SK-N-SH (cell line): ENCODE data around the gene NAA20. TPM values are rescaled to one million over a fixed set of nuclear protein-coding genes. Genes with fewer than 3 reads are reported as not detected.

Source experiments
- CHD2 ChIP-seq: fragments of 150-350 bp; IDR thresholded peaks from 2 replicates; pipeline ENCODE4 v1.6.1; 2018; ENCODE audit warnings: low read length; ENCODE audit not compliant: partially characterized antibody
- CTCF ChIP-seq: fragments of 200-600 bp; sonication (generic); IDR thresholded peaks from 2 replicates; pipeline ENCODE4 v1.6.1; 2017; ENCODE audit warnings: antibody characterized with exemption, mild to moderate bottlenecking, moderate library complexity
- ELF1 ChIP-seq: IDR thresholded peaks from 2 replicates; pipeline ENCODE4 v1.4.0; 2012
- EP300 ChIP-seq, 2 experiments: IDR thresholded peaks; 2 replicates each; pipeline versions ENCODE4 v1.4.0 to v1.6.1; 2012; ENCODE audit warnings: borderline replicate concordance in 1 of 2, low read depth in 1 of 2, low read length in 1 of 2
- EZH2phosphoT487 ChIP-seq: fragments of 200-600 bp; sonication (generic); IDR thresholded peaks from 2 replicates; pipeline ENCODE4 v1.6.1; 2017; ENCODE audit warnings: low read depth, mixed run types, mild to moderate bottlenecking, antibody characterized with exemption, moderate library complexity, borderline replicate concordance
- FOSL2 ChIP-seq: IDR thresholded peaks from 2 replicates; pipeline ENCODE4 v1.4.0; 2012; ENCODE audit warnings: low read depth, mild to moderate bottlenecking, moderate library complexity, borderline replicate concordance
- GATA2 ChIP-seq: sonication (generic); formaldehyde crosslinking; IDR thresholded peaks from 2 replicates; pipeline ENCODE4 v1.5.0; 2020; ENCODE audit warnings: mild to moderate bottlenecking, missing genetic modification reagents
- IRF3 ChIP-seq: fragments of 150-350 bp; IDR thresholded peaks from 2 replicates; pipeline ENCODE4 v1.6.1; 2016; ENCODE audit warnings: mild to moderate bottlenecking, low read depth, low read length
- JUND ChIP-seq: IDR thresholded peaks from 2 replicates; pipeline ENCODE4 v1.4.0; 2012
- MAX ChIP-seq: IDR thresholded peaks from 2 replicates; pipeline ENCODE4 v1.4.0; 2012; ENCODE audit warnings: low read depth
- MEF2A ChIP-seq: IDR thresholded peaks from 2 replicates; pipeline ENCODE4 v1.4.0; 2012; ENCODE audit warnings: low read depth, borderline replicate concordance
- MXI1 ChIP-seq: IDR thresholded peaks from 2 replicates; pipeline ENCODE4 v1.6.1; 2012; ENCODE audit warnings: mild to moderate bottlenecking, low read depth, low read length, improper control_type of control experiment
- NRF1 ChIP-seq: IDR thresholded peaks from 2 replicates; pipeline ENCODE4 v1.6.1; 2012; ENCODE audit warnings: low read depth, mild to moderate bottlenecking, low read length
- RAD21 ChIP-seq: IDR thresholded peaks from 2 replicates; pipeline ENCODE4 v1.6.1; 2012; ENCODE audit warnings: mild to moderate bottlenecking, low read length
- RCOR1 ChIP-seq: fragments of 150-350 bp; IDR thresholded peaks from 2 replicates; pipeline ENCODE4 v1.6.1; 2017; ENCODE audit warnings: antibody characterized with exemption, low read length
- REST ChIP-seq: IDR thresholded peaks from 2 replicates; pipeline ENCODE4 v1.6.1; 2012; ENCODE audit warnings: mild to moderate bottlenecking, low read depth, low read length, moderate library complexity
- RFX5 ChIP-seq: IDR thresholded peaks from 2 replicates; pipeline ENCODE4 v1.6.1; 2012; ENCODE audit warnings: mild to moderate bottlenecking, improper control_type of control experiment, low read length
- TAF1 ChIP-seq: IDR thresholded peaks from 2 replicates; pipeline ENCODE4 v1.6.1; 2012; ENCODE audit warnings: low read depth, mild to moderate bottlenecking, low read length, moderate library complexity, borderline replicate concordance
- USF1 ChIP-seq: IDR thresholded peaks from 2 replicates; pipeline ENCODE4 v1.4.0; 2012; ENCODE audit warnings: low read depth, borderline replicate concordance
- YY1 ChIP-seq: IDR thresholded peaks from 2 replicates; pipeline ENCODE4 v1.4.0; 2012; ENCODE audit warnings: low read depth, mild to moderate bottlenecking
- polyA plus RNA-seq, 3 experiments: library from polyadenylated mRNA; depleted of rRNA; stranded (reverse); fragments of >200 nt; gene quantifications; 2 replicates each; pipeline ENCODE4 v1.2.3, GENCODE V29; 2012

Gene NAA20
- polyA plus RNA-seq, 1 of the 3 experiments (the other 2 are of a cell fraction), result 85.0 TPM

- TF ChIP-seq REST (no peak), CTCF (no peak), RCOR1 (no peak), MEF2A (no peak), RFX5 (no peak), USF1 (no peak), FOSL2 (no peak), MAX (no peak), MXI1 (0 out of 2 replicates have a peak, but pooled peaks have one; percentile 33), JUND (no peak), NRF1 (no peak), ELF1 (no peak), YY1 (no peak), RAD21 (no peak), TAF1 (no peak), EP300 (IDR thresholded peaks at IDR 0.05; ENCODE audit: borderline replicate concordance in 1 of 2, low read depth in 1 of 2, low read length in 1 of 2) (no peak), CHD2 (no peak), IRF3 (no peak), GATA2 (CRISPR knock-in tag) (peak; percentile 58), EZH2phosphoT487 (no peak)
Measured at GRCh38 chr20:20034486-20034885, 17.3 kb downstream of the NAA20 start (continued).
